DMS53 treated with DMSO at 0.1 percent for 48 hours (cell line): Measurements from ENCODE around the gene DNAJB13.

Source experiments
- DNase-seq: peaks from one replicate; lab custom pipeline; 2025; ENCODE audit not compliant: unreplicated experiment; lab: John Stamatoyannopoulos, UW

The DNAJB13 gene

GRCh38 chr11:74012074-74012809, 61.4 kb downstream of the DNAJB13 start:
- no peak for DNase-seq

GRCh38 chr11:74013141-74013540, 62.3 kb downstream of the DNAJB13 start:
- no peak for DNase-seq

GRCh38 chr11:74014880-74015279, 64.1 kb downstream of the DNAJB13 start:
- no peak for DNase-seq

GRCh38 chr11:74015919-74016684, 65.3 kb downstream of the DNAJB13 start:
- DNase-seq, result no peak

- no peak for DNase-seq
Observed at GRCh38 chr11:74017631-74018030, 66.8 kb downstream of the DNAJB13 start.

GRCh38 chr11:74018331-74019005, 67.6 kb downstream of the DNAJB13 start:
- peak; percentile 33 for DNase-seq

- no peak for DNase-seq
Observed at GRCh38 chr11:74019104-74019738, 68.4 kb downstream of the DNAJB13 start.

- DNase-seq, result no peak
Observed at GRCh38 chr11:74019860-74020259, 69.0 kb downstream of the DNAJB13 start.
